DOHH2 (cell line): ENCODE measurements around the gene DGKD.

Experiments used
- H3F3A ChIP-seq: fragments of 200-600 bp; sonication (generic), shearing (Covaris generic); 2 replicates; pipeline ENCODE4 v1.6.0; 2016; ENCODE audit warnings: antibody characterized with exemption, mild to moderate bottlenecking; ENCODE audit not compliant: control insufficient read depth, insufficient read depth
- H3K27ac ChIP-seq: fragments of 200-600 bp; sonication (generic); 2 replicates; pipeline ENCODE4 v1.5.1; 2014; ENCODE audit warnings: low read depth, mild to moderate bottlenecking, low read length, moderate library complexity
- H3K27me3 ChIP-seq: fragments of 200-600 bp; sonication (generic); 2 replicates; pipeline ENCODE4 v1.6.1; 2014; ENCODE audit warnings: mild to moderate bottlenecking, low read length, mixed read lengths; ENCODE audit not compliant: control insufficient read depth
- H3K36me3 ChIP-seq: fragments of 200-600 bp; sonication (generic); 2 replicates; pipeline ENCODE4 v1.6.1; 2014; ENCODE audit warnings: mild to moderate bottlenecking, low read length, moderate library complexity, mixed read lengths; ENCODE audit not compliant: control insufficient read depth
- H3K4me1 ChIP-seq: fragments of 200-600 bp; sonication (generic); 2 replicates; pipeline ENCODE4 v1.6.1; 2014; ENCODE audit warnings: mild to moderate bottlenecking, low read length, mixed read lengths; ENCODE audit not compliant: control insufficient read depth
- H3K4me2 ChIP-seq: fragments of 200-600 bp; sonication (generic); 2 replicates; pipeline ENCODE4 v1.6.0; 2014; ENCODE audit warnings: mild to moderate bottlenecking, low read length, moderate library complexity
- H3K4me3 ChIP-seq: fragments of 200-600 bp; sonication (generic); 2 replicates; pipeline ENCODE4 v1.5.1; 2014; ENCODE audit warnings: mild to moderate bottlenecking, low read length, mixed read lengths
- H3K79me2 ChIP-seq: fragments of 200-600 bp; sonication (generic); 2 replicates; pipeline ENCODE4 v1.6.1; 2014; ENCODE audit warnings: mild to moderate bottlenecking, low read length, mixed read lengths; ENCODE audit not compliant: control insufficient read depth
- H3K9me2 ChIP-seq: fragments of 200-600 bp; sonication (generic); replicated peaks from 2 replicates; pipeline ENCODE4 v1.6.1; 2014; ENCODE audit warnings: mild to moderate bottlenecking, low read length, mixed read lengths; ENCODE audit not compliant: control insufficient read depth
- H3K9me3 ChIP-seq: fragments of 200-600 bp; sonication (generic); 2 replicates; pipeline ENCODE4 v1.6.1; 2014; ENCODE audit warnings: antibody characterized with exemption, low read length, mixed read lengths; ENCODE audit not compliant: control insufficient read depth, insufficient read depth
- H4K20me1 ChIP-seq: fragments of 200-600 bp; sonication (generic); 2 replicates; pipeline ENCODE4 v1.6.0; 2014; ENCODE audit warnings: low read depth, mild to moderate bottlenecking, antibody characterized with exemption, low read length, moderate library complexity; ENCODE audit not compliant: control insufficient read depth, insufficient read depth
- EZH2phosphoT487 ChIP-seq: fragments of 200-600 bp; sonication (generic); IDR thresholded peaks from 2 replicates; pipeline ENCODE4 v1.6.1; 2017; ENCODE audit warnings: borderline replicate concordance, mild to moderate bottlenecking, antibody characterized with exemption, low read length, moderate library complexity, mixed read lengths
- TF ChIP-seq, protein P1 (sequence below): fragments of 200-600 bp; sonication (generic); IDR thresholded peaks from one replicate; pipeline ENCODE4 v1.5.1; 2014; ENCODE audit warnings: antibody characterized with exemption, mild to moderate bottlenecking, low read depth, low read length; ENCODE audit not compliant: poor library complexity, severe bottlenecking

DGKD gene

DNA sequence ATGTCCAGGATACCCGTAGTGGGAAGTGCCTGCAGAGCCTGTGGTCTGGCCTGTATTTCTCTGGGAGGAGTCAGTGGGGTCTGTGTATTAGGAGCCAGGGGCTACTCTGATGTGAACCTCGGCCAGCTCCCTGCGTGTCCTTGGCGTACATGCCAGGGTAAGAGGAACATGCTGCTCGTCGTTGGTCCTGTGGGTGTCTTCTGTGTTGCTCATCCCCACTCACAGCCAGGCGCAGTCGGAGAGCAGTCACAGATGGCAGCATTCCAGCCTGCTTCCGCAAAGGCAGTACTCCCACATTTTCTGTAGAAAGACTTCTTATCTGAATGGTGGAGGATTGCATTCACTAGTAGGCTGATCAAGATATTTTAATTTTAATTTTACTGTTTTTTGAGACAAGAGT lies 84.9 kb downstream of the DGKD start:
- H3F3A ChIP-seq = no peaks in the 10 kb centered on the region; the same call in 1 of the 2 replicates
- H3K27me3 ChIP-seq = no peaks in the 10 kb centered on the region
- no peak overlapping the region for H3K4me3 ChIP-seq
- no peaks in the 10 kb centered on the region for H3K79me2 ChIP-seq
- H4K20me1 ChIP-seq = peaks cover 4% of the 10 kb centered on the region; the same call in 1 of the 2 replicates
- peaks cover 11% of the 10 kb centered on the region for H3K4me1 ChIP-seq
- no peak overlapping the region for H3K4me2 ChIP-seq
- no peak for TF ChIP-seq EZH2phosphoT487
- TF ChIP-seq, protein P1, sequence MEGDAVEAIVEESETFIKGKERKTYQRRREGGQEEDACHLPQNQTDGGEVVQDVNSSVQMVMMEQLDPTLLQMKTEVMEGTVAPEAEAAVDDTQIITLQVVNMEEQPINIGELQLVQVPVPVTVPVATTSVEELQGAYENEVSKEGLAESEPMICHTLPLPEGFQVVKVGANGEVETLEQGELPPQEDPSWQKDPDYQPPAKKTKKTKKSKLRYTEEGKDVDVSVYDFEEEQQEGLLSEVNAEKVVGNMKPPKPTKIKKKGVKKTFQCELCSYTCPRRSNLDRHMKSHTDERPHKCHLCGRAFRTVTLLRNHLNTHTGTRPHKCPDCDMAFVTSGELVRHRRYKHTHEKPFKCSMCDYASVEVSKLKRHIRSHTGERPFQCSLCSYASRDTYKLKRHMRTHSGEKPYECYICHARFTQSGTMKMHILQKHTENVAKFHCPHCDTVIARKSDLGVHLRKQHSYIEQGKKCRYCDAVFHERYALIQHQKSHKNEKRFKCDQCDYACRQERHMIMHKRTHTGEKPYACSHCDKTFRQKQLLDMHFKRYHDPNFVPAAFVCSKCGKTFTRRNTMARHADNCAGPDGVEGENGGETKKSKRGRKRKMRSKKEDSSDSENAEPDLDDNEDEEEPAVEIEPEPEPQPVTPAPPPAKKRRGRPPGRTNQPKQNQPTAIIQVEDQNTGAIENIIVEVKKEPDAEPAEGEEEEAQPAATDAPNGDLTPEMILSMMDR = no peak
- H3K9me3 ChIP-seq = no peaks in the 10 kb centered on the region
- H3K27ac ChIP-seq = no peak overlapping the region
- H3K9me2 ChIP-seq = no peaks in the 10 kb centered on the region
- peaks cover 49% of the 10 kb centered on the region for H3K36me3 ChIP-seq

GRCh38 chr2:233440314-233440713 lies 86.0 kb downstream of the DGKD start:
- peaks cover 4% of the 10 kb centered on the region; the same call in 1 of the 2 replicates for H4K20me1 ChIP-seq
- no peaks in the 10 kb centered on the region for H3K79me2 ChIP-seq
- H3K27me3 ChIP-seq = no peaks in the 10 kb centered on the region
- TF ChIP-seq EZH2phosphoT487 = no peak
- TF ChIP-seq, protein P1 = no peak
- H3F3A ChIP-seq = no peaks in the 10 kb centered on the region; the same call in 1 of the 2 replicates
- H3K27ac ChIP-seq = no peak overlapping the region
- no peaks in the 10 kb centered on the region for H3K9me3 ChIP-seq
- no peak overlapping the region for H3K4me3 ChIP-seq
- peaks cover 52% of the 10 kb centered on the region for H3K36me3 ChIP-seq
- no peaks in the 10 kb centered on the region for H3K9me2 ChIP-seq
- peaks cover 11% of the 10 kb centered on the region for H3K4me1 ChIP-seq
- H3K4me2 ChIP-seq = no peak overlapping the region

DNA sequence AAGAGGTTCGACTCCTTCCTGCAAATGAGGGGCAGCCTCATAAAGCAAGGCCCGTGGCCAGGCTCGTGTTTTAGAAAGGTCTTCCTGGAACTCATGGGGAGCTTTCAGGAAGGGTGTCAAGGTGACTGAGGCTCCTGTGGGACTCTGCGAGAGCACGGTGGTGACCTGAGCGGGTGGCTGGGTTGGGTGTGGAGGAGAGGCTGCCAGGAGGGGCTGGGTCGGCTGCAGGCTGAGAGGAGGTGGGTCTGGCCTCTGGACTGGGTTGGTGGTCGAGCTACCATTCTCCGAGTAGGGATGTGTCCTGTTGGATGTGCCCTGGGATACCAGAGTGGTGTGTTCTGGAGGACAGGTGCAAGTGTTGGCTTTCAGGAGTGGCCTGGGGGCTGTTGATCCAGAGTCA lies 86.4 kb downstream of the DGKD start:
- Histone ChIP-seq H3K9me3 (no peaks in the 10 kb centered on the region), H3K79me2 (no peaks in the 10 kb centered on the region), H3K9me2 (no peaks in the 10 kb centered on the region), H3F3A (no peaks in the 10 kb centered on the region; the same call in 1 of the 2 replicates), H4K20me1 (peaks cover 4% of the 10 kb centered on the region; the same call in 1 of the 2 replicates), H3K4me1 (peaks cover 11% of the 10 kb centered on the region), H3K27me3 (no peaks in the 10 kb centered on the region), H3K4me2 (no peak overlapping the region), H3K4me3 (no peak overlapping the region), H3K36me3 (peaks cover 52% of the 10 kb centered on the region), H3K27ac (no peak overlapping the region)
- TF ChIP-seq, protein P1 = no peak
- no peak for TF ChIP-seq EZH2phosphoT487
